Measurements from ENCODE around the gene ADAMTSL1. TPM values are rescaled to one million over a fixed set of nuclear protein-coding genes. Genes with fewer than 3 reads are reported as not detected.
A peak's percentile ranks its signal among the peaks of the same experiment; 100 is the strongest.

The ADAMTSL1 gene
- total and polyA plus RNA-seq, 2 donors (not counting 3 experiments of a cell fraction or from before 2014, with no cell fraction given): 15.0 to 18.4 TPM

- CTCF ChIA-PET: interaction anchor here (0.8 to 1.1 kb wide), 3 partner anchors 56 to 251 kb away, joined by 3 to 7 read pairs (median 3); no protein-coding TSS in a partner anchor
Observed at GRCh38 chr9:18688581-18689565, 214.9 kb downstream of the ADAMTSL1 start.

DNA sequence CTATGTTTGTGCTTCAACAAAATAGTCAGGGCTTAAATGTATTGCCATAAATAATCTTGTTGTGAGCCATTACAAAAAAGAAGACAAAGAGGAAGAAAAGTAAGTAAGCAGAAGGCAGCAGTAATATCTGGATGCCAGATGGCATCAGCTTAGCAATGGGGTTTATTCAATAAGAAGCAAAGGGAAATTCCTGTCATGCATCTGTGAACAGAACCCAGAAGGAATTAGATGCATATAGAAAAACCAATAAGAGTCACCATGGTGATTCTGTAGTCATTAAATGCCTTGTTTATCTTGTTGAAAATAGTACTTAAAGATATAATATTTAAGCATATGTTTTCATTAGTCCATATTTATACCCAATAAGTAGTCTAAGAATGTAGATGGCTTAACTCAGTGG lies 216.0 kb downstream of the ADAMTSL1 start:
- intact Hi-C loops (cut with micrococcal nuclease): no loop called here
- no peak overlapping the region for H3K4me2 ChIP-seq (ENCODE audit: insufficient read depth, low read length)
- dilution Hi-C loops (cut with MboI; ENCODE audit: extremely low pct_ligation_motif_present, low sequenced_read_pairs): no loop called here
- no peak overlapping the region for H2AFZ ChIP-seq (ENCODE audit: low read depth, low read length)
- ChIA-PET CTCF (no interaction called here), POLR2A (no interaction called here)
- H3K4me1 ChIP-seq (ENCODE audit: control insufficient read depth, extremely low read depth, insufficient read depth, low read length): peaks cover 11% of the 10 kb centered on the region
- no peaks in the 10 kb centered on the region for H3K9me3 ChIP-seq (replicated peaks; ENCODE audit: control insufficient read depth, insufficient read depth, low read length)
- no peak overlapping the region for H3K4me3 ChIP-seq (replicated peaks in 1 of 3; ENCODE audit: insufficient read depth in 1 of 3, low read depth in 1 of 3, low read length in 3 of 3)
- TF ChIP-seq POLR2A (IDR thresholded peaks at IDR 0.05; ENCODE audit: low read depth, low read length): no peak
- TF ChIP-seq, protein P1, sequence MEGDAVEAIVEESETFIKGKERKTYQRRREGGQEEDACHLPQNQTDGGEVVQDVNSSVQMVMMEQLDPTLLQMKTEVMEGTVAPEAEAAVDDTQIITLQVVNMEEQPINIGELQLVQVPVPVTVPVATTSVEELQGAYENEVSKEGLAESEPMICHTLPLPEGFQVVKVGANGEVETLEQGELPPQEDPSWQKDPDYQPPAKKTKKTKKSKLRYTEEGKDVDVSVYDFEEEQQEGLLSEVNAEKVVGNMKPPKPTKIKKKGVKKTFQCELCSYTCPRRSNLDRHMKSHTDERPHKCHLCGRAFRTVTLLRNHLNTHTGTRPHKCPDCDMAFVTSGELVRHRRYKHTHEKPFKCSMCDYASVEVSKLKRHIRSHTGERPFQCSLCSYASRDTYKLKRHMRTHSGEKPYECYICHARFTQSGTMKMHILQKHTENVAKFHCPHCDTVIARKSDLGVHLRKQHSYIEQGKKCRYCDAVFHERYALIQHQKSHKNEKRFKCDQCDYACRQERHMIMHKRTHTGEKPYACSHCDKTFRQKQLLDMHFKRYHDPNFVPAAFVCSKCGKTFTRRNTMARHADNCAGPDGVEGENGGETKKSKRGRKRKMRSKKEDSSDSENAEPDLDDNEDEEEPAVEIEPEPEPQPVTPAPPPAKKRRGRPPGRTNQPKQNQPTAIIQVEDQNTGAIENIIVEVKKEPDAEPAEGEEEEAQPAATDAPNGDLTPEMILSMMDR (IDR thresholded peaks at IDR 0.05; ENCODE audit: extremely low read depth in 1 of 2, insufficient read depth in 1 of 2, low read depth in 1 of 2, low read length in 2 of 2): no peak
- no peak overlapping the region for H3K9ac ChIP-seq (replicated peaks; ENCODE audit: extremely low read depth, insufficient read depth, low read length)
- FAIRE-seq: no peak
- no peak for DNase-seq (ENCODE audit: low read depth, low spot score)
- H3K36me3 ChIP-seq (ENCODE audit: control insufficient read depth in 2 of 2, extremely low read depth in 1 of 2, insufficient read depth in 2 of 2, low read length in 2 of 2): no peaks in the 10 kb centered on the region
- no peak overlapping the region for H3K27ac ChIP-seq (ENCODE audit: insufficient read depth, low read depth, low read length)
- no TSS peak for BruUV-seq (replicated peaks)
- H4K20me1 ChIP-seq (replicated peaks; ENCODE audit: control insufficient read depth, extremely low read depth, insufficient read depth, low read length): no peaks in the 10 kb centered on the region
- no peaks in the 10 kb centered on the region for H3K79me2 ChIP-seq (ENCODE audit: control insufficient read depth, insufficient read depth, low read length)
- H3K9me1 ChIP-seq (replicated peaks; ENCODE audit: control insufficient read depth, extremely low read depth, insufficient read depth, low read length): no peaks in the 10 kb centered on the region
- H3K27me3 ChIP-seq (ENCODE audit: control insufficient read depth in 2 of 2, insufficient read depth in 2 of 2, low read length in 2 of 2): no peaks in the 10 kb centered on the region

More at GRCh38 chr9:18688581-18689565, 214.9 kb downstream of the ADAMTSL1 start:
- no peak for FAIRE-seq
- no peaks in the 10 kb centered on the region for H4K20me1 ChIP-seq (replicated peaks; ENCODE audit: control insufficient read depth, extremely low read depth, insufficient read depth, low read length)
- no peaks in the 10 kb centered on the region for H3K9me3 ChIP-seq (replicated peaks; ENCODE audit: control insufficient read depth, insufficient read depth, low read length)
- H3K9ac ChIP-seq (replicated peaks; ENCODE audit: extremely low read depth, insufficient read depth, low read length): no peak overlapping the region
- H3K4me3 ChIP-seq (replicated peaks in 1 of 3; ENCODE audit: insufficient read depth in 1 of 3, low read depth in 1 of 3, low read length in 3 of 3): no peak overlapping the region
- H3K79me2 ChIP-seq (ENCODE audit: control insufficient read depth, insufficient read depth, low read length): no peaks in the 10 kb centered on the region
- DNase-seq (ENCODE audit: low read depth, low spot score): peak; percentile 19
- dilution Hi-C loops (cut with MboI; ENCODE audit: extremely low pct_ligation_motif_present, low sequenced_read_pairs) (no loop called here), intact Hi-C loops (cut with micrococcal nuclease) (no loop called here)
- no peaks in the 10 kb centered on the region for H3K36me3 ChIP-seq (ENCODE audit: control insufficient read depth in 2 of 2, extremely low read depth in 1 of 2, insufficient read depth in 2 of 2, low read length in 2 of 2)
- TF ChIP-seq FOS (IDR thresholded peaks at IDR 0.05; ENCODE audit: borderline replicate concordance, insufficient read depth, low read length): peak; percentile 14
- TF ChIP-seq JUN (IDR thresholded peaks at IDR 0.05; ENCODE audit: borderline replicate concordance, insufficient read depth, insufficient read length, low read depth): no peak
- POLR2A ChIA-PET: no interaction called here
- no peak overlapping the region for H3K27ac ChIP-seq (ENCODE audit: insufficient read depth, low read depth, low read length)
- peaks cover 4% of the 10 kb centered on the region for H3K9me1 ChIP-seq (replicated peaks; ENCODE audit: control insufficient read depth, extremely low read depth, insufficient read depth, low read length)
- peak overlapping the region; percentile 71 for H3K4me2 ChIP-seq (ENCODE audit: insufficient read depth, low read length)
- peaks cover 11% of the 10 kb centered on the region for H3K4me1 ChIP-seq (ENCODE audit: control insufficient read depth, extremely low read depth, insufficient read depth, low read length)
- no TSS peak for BruUV-seq (replicated peaks)
- H3K27me3 ChIP-seq (ENCODE audit: control insufficient read depth in 2 of 2, insufficient read depth in 2 of 2, low read length in 2 of 2): no peaks in the 10 kb centered on the region
- H2AFZ ChIP-seq (ENCODE audit: low read depth, low read length): no peak overlapping the region
